ENCODE results near the gene FBXO41.

FBXO41 gene

DNA sequence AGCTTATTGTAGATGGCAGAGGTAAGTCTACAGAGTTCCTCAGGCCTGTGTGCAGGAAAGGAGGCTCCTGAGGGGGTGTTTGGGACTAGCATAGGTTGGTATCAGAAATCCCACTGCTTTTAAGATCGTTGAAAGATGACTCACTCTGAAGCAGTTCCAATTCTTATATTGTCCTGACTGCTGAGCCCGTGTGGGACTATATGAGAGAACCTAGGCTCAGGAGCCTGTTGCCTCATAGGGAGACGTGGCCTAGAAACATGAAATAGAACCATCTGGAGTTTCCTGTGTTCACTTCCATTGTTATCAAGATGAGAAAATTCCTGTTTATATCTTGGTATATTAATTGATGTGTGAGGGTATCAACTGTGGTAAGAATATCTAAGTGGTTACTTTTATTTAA is 44.5 kb downstream of the FBXO41 start:
- DNase-seq (ENCODE audit: low read depth in 1 of 2, low spot score in 1 of 2): no peak

DNA sequence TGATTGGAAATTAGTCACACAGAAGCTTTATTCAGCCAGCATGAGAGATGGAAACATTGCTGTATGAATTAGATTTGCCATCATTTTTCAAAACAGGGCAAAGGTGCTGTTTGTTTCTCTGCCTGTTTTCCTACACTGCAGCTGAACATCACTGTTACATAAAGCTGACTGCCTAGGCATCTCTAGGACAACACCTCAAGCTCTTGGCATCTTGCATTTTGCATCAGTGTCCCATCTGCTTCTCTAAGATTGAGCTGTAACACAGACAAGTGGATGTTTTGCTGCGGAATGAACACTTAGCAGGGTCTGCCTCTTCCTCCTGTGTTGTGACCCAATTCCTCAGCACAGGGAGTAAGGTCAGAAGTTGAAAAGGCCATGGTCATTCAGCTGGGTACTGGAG is 45.3 kb downstream of the FBXO41 start:
- TF ChIP-seq POLR2AphosphoS5 (IDR thresholded peaks at IDR 0.05; ENCODE audit: low read depth) (no peak), SPI1 (IDR thresholded peaks at IDR 0.05; ENCODE audit: borderline replicate concordance, low read depth) (no peak), GABPA (IDR thresholded peaks at IDR 0.05; ENCODE audit: low read depth) (no peak)
- TF ChIP-seq, protein P1, sequence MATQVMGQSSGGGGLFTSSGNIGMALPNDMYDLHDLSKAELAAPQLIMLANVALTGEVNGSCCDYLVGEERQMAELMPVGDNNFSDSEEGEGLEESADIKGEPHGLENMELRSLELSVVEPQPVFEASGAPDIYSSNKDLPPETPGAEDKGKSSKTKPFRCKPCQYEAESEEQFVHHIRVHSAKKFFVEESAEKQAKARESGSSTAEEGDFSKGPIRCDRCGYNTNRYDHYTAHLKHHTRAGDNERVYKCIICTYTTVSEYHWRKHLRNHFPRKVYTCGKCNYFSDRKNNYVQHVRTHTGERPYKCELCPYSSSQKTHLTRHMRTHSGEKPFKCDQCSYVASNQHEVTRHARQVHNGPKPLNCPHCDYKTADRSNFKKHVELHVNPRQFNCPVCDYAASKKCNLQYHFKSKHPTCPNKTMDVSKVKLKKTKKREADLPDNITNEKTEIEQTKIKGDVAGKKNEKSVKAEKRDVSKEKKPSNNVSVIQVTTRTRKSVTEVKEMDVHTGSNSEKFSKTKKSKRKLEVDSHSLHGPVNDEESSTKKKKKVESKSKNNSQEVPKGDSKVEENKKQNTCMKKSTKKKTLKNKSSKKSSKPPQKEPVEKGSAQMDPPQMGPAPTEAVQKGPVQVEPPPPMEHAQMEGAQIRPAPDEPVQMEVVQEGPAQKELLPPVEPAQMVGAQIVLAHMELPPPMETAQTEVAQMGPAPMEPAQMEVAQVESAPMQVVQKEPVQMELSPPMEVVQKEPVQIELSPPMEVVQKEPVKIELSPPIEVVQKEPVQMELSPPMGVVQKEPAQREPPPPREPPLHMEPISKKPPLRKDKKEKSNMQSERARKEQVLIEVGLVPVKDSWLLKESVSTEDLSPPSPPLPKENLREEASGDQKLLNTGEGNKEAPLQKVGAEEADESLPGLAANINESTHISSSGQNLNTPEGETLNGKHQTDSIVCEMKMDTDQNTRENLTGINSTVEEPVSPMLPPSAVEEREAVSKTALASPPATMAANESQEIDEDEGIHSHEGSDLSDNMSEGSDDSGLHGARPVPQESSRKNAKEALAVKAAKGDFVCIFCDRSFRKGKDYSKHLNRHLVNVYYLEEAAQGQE (IDR thresholded peaks at IDR 0.05; ENCODE audit: insufficient replicate concordance, low read depth): no peak
- TF ChIP-seq, protein P2, sequence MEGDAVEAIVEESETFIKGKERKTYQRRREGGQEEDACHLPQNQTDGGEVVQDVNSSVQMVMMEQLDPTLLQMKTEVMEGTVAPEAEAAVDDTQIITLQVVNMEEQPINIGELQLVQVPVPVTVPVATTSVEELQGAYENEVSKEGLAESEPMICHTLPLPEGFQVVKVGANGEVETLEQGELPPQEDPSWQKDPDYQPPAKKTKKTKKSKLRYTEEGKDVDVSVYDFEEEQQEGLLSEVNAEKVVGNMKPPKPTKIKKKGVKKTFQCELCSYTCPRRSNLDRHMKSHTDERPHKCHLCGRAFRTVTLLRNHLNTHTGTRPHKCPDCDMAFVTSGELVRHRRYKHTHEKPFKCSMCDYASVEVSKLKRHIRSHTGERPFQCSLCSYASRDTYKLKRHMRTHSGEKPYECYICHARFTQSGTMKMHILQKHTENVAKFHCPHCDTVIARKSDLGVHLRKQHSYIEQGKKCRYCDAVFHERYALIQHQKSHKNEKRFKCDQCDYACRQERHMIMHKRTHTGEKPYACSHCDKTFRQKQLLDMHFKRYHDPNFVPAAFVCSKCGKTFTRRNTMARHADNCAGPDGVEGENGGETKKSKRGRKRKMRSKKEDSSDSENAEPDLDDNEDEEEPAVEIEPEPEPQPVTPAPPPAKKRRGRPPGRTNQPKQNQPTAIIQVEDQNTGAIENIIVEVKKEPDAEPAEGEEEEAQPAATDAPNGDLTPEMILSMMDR (IDR thresholded peaks at IDR 0.05; ENCODE audit: insufficient read depth, low read length): no peak
- H3K4me3 ChIP-seq (replicated peaks; ENCODE audit: insufficient read depth, low read length): no peak overlapping the region
- no peaks in the 10 kb centered on the region for H3K27me3 ChIP-seq (ENCODE audit: insufficient read depth, poor library complexity, severe bottlenecking)
- DNase-seq (ENCODE audit: low read depth in 1 of 2, low spot score in 1 of 2): no peak
- H3K27ac ChIP-seq (replicated peaks): no peak overlapping the region

More for the DNA sequence above, 44.5 kb downstream of the FBXO41 start:
- no peak for TF ChIP-seq SPI1 (IDR thresholded peaks at IDR 0.05; ENCODE audit: borderline replicate concordance, low read depth)
- no peak for TF ChIP-seq POLR2AphosphoS5 (IDR thresholded peaks at IDR 0.05; ENCODE audit: low read depth)
- TF ChIP-seq, protein P2 (IDR thresholded peaks at IDR 0.05; ENCODE audit: insufficient read depth, low read length): no peak
- TF ChIP-seq, protein P1 (IDR thresholded peaks at IDR 0.05; ENCODE audit: insufficient replicate concordance, low read depth): no peak
- TF ChIP-seq GABPA (IDR thresholded peaks at IDR 0.05; ENCODE audit: low read depth): no peak
- Histone ChIP-seq H3K4me3 (replicated peaks; ENCODE audit: insufficient read depth, low read length) (no peak overlapping the region), H3K27ac (replicated peaks) (no peak overlapping the region), H3K27me3 (ENCODE audit: insufficient read depth, poor library complexity, severe bottlenecking) (no peaks in the 10 kb centered on the region)

DNA sequence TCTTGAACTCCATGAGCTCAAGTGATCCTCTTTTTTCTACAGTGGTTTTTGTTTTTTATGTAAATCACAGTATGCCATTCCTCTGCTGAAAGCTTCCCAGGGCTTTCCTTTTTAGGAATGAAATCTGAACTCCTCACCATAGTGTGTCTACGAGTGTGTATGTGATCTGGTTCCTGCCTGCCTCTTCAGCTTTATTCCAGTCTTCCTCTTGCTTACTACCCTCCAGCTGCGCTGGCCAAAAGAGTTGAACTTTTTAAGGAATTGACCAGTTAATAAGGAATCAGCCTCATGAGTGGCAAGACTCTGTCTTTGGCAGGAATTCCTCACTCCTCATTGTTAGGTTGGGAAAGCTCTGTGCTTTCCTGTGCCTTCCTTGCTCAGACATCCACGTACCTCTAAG is 46.1 kb downstream of the FBXO41 start:
- Histone ChIP-seq H3K27ac (replicated peaks) (no peak overlapping the region), H3K4me3 (replicated peaks; ENCODE audit: insufficient read depth, low read length) (no peak overlapping the region), H3K27me3 (ENCODE audit: insufficient read depth, poor library complexity, severe bottlenecking) (no peaks in the 10 kb centered on the region)
- no peak for DNase-seq (ENCODE audit: low read depth in 1 of 2, low spot score in 1 of 2)
- no peak for TF ChIP-seq SPI1 (IDR thresholded peaks at IDR 0.05; ENCODE audit: borderline replicate concordance, low read depth)
- TF ChIP-seq, protein P1 (IDR thresholded peaks at IDR 0.05; ENCODE audit: insufficient replicate concordance, low read depth): no peak
- TF ChIP-seq GABPA (IDR thresholded peaks at IDR 0.05; ENCODE audit: low read depth): no peak
- TF ChIP-seq POLR2AphosphoS5 (IDR thresholded peaks at IDR 0.05; ENCODE audit: low read depth): no peak
- TF ChIP-seq, protein P2 (IDR thresholded peaks at IDR 0.05; ENCODE audit: insufficient read depth, low read length): no peak

Data from HL-60 (cell line).